Measurements from ENCODE around the gene AOPEP. TPM values are rescaled to one million over a fixed set of nuclear protein-coding genes. Genes with fewer than 3 reads are reported as not detected.

Gene AOPEP
- polyA plus RNA-seq, 2 of the 4 experiments (the other 2 are of a cell fraction), result 226 to 266 TPM

- H3K4me3 ChIP-seq, result no peak overlapping the region
- CTCF ChIA-PET, result interaction anchor here (0.6 kb wide), 1 partner anchor 10 kb away, joined by 3 read pairs; no protein-coding TSS in a partner anchor
- DNase-seq (ENCODE audit: low read depth in 1 of 2, low spot score in 1 of 2) (no peak), ATAC-seq (no peak; a peak in 1 of 6 replicates), FAIRE-seq (no peak)
- TF ChIP-seq CTCF (IDR thresholded peaks at IDR 0.05) (no peak), EP300 (IDR thresholded peaks at IDR 0.05) (no peak), POLR2AphosphoS2 (conservative IDR thresholded peaks at IDR 0.05; ENCODE audit: low read length) (0 out of 2 replicates have a peak, but pooled peaks have one; percentile 23), ZSCAN20 (CRISPR knock-in tag; IDR thresholded peaks at IDR 0.05) (no peak), JUN (IDR thresholded peaks at IDR 0.05) (0 out of 5 replicates have a peak, but pooled peaks of 1 of the 2 experiments have one; percentile 4)
- TF ChIP-seq, protein P1, sequence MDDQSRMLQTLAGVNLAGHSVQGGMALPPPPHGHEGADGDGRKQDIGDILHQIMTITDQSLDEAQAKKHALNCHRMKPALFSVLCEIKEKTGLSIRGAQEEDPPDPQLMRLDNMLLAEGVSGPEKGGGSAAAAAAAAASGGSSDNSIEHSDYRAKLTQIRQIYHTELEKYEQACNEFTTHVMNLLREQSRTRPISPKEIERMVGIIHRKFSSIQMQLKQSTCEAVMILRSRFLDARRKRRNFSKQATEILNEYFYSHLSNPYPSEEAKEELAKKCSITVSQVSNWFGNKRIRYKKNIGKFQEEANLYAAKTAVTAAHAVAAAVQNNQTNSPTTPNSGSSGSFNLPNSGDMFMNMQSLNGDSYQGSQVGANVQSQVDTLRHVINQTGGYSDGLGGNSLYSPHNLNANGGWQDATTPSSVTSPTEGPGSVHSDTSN (IDR thresholded peaks at IDR 0.05), result no peak
- no peak overlapping the region for H3K4me2 ChIP-seq
- POLR2A ChIA-PET, result no interaction called here
- WGBS (ENCODE audit: missing lambda C conversion rate), result 92% methylated on average over 20 of the region's 20 CpGs
- H3K27ac ChIP-seq, result 0 out of 6 replicates have a peak overlapping the region, but pooled peaks of 1 of the 2 experiments have one; percentile 22
- H3K4me1 ChIP-seq, result peaks cover 93% of the 10 kb centered on the region
- H3K9me3 ChIP-seq, result no peaks in the 10 kb centered on the region
Measured at GRCh38 chr9:95080961-95081647, 354.6 kb downstream of the AOPEP start.

DNA sequence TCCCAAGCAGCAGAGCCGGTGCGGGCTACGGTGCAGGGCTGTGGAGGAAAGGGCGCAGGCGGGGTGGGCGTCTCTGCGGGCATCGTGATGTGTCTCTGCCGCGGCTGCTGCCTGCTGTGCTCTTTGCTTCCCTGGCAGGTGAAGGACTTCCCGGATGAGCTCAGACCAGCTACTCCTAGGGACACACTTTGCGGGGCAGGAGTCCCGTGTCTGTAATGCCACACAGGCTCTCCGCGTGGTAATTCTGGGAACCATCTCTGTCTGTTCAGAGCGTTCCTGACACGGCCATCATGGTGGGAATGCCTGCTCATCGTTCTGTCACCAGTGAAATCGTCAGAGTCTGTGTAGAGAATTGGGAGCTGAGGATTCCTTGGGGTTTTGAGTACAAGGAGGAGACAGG is 355.5 kb downstream of the AOPEP start:
- no peak for TF ChIP-seq SMC3 (IDR thresholded peaks at IDR 0.05)
- TF ChIP-seq POLR2AphosphoS2 (conservative IDR thresholded peaks at IDR 0.05; ENCODE audit: low read length), result peak; percentile 64; the same call in 1 of the 2 replicates
- Histone ChIP-seq H3K4me1 (peaks cover 93% of the 10 kb centered on the region), H3K9me3 (no peaks in the 10 kb centered on the region), H3K4me2 (no peak overlapping the region), H3K27ac (peak overlapping the region in 1 of 2 experiments; percentile 2; a peak in 1 of 6 replicates), H3K4me3 (no peak overlapping the region)
- ATAC-seq (no peak), FAIRE-seq (no peak), DNase-seq (ENCODE audit: low read depth in 1 of 2, low spot score in 1 of 2) (no peak)
- 92% methylated on average over 19 of the region's 19 CpGs for WGBS (ENCODE audit: missing lambda C conversion rate)
- ChIA-PET POLR2A (interaction anchor here (0.6 kb wide), 1 partner anchor 35 kb away, joined by 3 read pairs; no protein-coding TSS in a partner anchor), CTCF (interaction anchor here (1.2 to 1.4 kb wide), 3 partner anchors 46 to 414 kb away, joined by 3 to 4 read pairs (median 4); no protein-coding TSS in a partner anchor)

DNA sequence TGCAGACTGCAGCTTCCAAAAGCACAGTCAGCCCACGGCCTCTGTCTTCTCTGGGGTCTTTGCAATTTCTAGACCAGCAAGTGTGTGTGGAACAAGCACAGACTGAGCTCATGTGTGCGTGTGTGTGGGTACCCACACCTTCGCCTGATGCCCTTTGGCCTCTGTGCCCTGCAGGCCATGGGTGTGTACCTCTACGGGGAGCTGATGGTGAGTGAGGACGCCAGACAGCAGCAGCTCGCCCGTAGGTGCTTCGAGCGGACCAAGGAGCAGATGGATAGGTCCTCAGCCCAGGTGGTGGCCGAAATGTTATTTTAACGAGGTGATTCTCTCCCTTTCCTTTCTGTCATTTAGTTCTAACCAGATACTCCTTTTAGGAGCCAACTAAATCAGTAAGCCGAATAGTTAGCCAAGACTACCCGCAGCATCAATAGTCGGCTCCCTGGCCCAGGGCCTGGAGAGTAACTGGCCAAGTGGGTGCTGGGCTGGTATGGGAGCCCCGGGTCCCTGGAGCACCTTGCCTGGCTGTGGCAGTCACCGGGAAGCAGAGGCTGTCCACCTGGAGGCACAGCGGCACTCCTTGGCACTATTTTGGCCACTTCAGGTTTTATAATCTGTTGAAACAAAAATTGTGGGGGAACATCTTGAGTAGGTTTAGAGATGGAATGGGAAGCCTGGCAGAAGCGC is 356.0 kb downstream of the AOPEP start:
- 84% methylated on average over 18 of the region's 18 CpGs for WGBS (ENCODE audit: missing lambda C conversion rate)
- Histone ChIP-seq H3K9me3 (no peaks in the 10 kb centered on the region), H3K4me2 (no peak overlapping the region), H3K4me1 (peaks cover 93% of the 10 kb centered on the region), H3K4me3 (no peak overlapping the region), H3K27ac (peak overlapping the region in 1 of 2 experiments; percentile 5; a peak in 1 of 6 replicates)
- ATAC-seq (no peak; a peak in 2 of 6 replicates), FAIRE-seq (no peak), DNase-seq (ENCODE audit: low read depth in 1 of 2, low spot score in 1 of 2) (no peak)
- CTCF ChIA-PET, result interaction anchor here (1.1 to 1.4 kb wide), 4 partner anchors 46 to 414 kb away, joined by 3 to 4 read pairs (median 4); no protein-coding TSS in a partner anchor
- TF ChIP-seq REST (IDR thresholded peaks at IDR 0.05), result no peak
- POLR2A ChIA-PET, result interaction anchor here (0.6 kb wide), 1 partner anchor 35 kb away, joined by 3 read pairs; no protein-coding TSS in a partner anchor
